VCaP (cell line): ENCODE data around the gene CNST.
"Not testable (repeated sequence)": the region's sequence is repeated elsewhere in the genome, so short reads cannot be mapped to it uniquely, and the experiment has no call there.

Experiments
- H3K27ac ChIP-seq: fragments of 450-650 bp; 2 replicates; pipeline ENCODE4 v1.5.1; 2017
- TF ChIP-seq, protein P1 (sequence below): fragments of 450-650 bp; conservative IDR thresholded peaks from 2 replicates; pipeline ENCODE4 v1.5.1; 2017; ENCODE audit warnings: mild to moderate bottlenecking, moderate library complexity

CNST gene

DNA sequence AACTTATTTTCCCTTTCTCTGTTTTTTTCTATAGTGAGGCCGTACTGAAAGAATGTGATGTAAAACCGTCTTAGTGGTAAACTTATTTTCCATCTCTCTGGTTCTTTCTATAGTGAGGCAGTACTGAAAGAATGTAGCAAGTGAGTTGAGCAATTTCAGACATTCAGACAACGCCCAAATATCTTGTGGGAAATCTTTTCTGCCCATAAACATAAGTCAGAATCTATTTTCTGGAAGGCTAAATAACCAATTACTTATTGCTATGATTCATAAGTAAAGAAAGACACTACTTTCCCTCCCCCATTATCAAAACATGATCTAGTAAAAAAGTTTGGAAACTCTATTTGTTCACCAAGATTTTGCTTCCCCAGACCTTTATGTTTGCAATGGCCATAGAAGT is 139.1 kb downstream of the CNST start:
- TF ChIP-seq, protein P1, sequence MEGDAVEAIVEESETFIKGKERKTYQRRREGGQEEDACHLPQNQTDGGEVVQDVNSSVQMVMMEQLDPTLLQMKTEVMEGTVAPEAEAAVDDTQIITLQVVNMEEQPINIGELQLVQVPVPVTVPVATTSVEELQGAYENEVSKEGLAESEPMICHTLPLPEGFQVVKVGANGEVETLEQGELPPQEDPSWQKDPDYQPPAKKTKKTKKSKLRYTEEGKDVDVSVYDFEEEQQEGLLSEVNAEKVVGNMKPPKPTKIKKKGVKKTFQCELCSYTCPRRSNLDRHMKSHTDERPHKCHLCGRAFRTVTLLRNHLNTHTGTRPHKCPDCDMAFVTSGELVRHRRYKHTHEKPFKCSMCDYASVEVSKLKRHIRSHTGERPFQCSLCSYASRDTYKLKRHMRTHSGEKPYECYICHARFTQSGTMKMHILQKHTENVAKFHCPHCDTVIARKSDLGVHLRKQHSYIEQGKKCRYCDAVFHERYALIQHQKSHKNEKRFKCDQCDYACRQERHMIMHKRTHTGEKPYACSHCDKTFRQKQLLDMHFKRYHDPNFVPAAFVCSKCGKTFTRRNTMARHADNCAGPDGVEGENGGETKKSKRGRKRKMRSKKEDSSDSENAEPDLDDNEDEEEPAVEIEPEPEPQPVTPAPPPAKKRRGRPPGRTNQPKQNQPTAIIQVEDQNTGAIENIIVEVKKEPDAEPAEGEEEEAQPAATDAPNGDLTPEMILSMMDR, result no peak
- no peak overlapping the region for H3K27ac ChIP-seq

DNA sequence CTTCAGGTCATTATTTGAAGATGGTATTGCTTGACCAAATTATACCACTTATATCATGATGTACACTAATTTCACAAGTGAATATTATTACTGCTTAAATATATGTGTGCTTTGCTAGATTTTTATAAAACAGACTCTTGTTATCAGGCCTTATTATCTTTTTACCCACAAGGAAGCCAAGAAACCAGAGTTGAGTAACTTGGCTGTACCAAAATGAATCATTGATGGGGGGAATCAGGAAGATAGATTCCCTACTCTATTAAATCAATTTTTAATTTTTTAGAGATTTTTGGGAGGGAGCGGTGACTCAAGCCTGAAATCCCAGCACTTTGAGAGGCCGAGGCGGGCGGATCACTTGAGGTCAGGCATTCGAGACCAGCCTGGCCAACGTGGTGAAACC is 141.9 kb downstream of the CNST start:
- H3K27ac ChIP-seq, result no peak overlapping the region
- TF ChIP-seq, protein P1, result no peak

DNA sequence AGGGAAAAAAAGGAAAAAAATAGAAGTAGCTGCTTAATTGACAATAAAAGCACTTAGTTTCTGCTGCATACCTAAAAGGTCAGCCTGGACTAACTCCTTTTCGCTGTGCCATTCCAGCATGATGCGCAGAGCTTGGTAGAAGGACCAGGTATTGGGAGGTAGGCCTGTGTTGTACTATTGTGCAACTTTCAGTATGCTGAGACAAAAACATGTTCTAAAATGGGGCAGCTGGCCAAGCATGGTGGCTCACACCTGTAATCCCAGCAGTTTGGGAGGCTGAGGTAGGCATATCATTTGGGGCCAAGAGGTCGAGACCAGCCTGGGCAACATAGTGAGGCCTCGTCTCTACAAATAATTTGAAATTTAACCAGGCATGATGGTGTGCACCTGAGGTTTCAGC is 142.9 kb downstream of the CNST start:
- TF ChIP-seq, protein P1, result no peak
- peak overlapping the region; percentile 20; the same call in 1 of the 2 replicates for H3K27ac ChIP-seq

DNA sequence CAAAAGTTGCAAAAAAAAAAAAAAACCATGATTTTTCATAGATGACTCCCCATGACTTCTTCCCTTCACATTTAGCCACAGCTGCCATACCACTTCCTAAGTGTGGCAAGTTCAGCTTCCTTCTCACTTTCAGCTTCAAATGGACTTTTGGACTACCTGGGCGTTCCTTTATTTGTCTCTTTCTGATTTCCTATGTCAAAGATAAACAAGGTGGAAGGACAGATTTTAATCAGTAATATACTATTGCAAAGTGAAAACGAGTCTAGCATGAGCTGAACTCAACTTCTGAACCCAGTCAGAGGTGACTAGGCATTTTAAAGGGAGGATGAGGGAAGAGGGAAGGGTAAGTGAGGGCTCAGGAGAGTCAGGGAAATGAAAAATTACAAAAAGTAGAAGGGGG is 143.6 kb downstream of the CNST start:
- peak overlapping the region; percentile 20; the same call in 1 of the 2 replicates for H3K27ac ChIP-seq
- TF ChIP-seq, protein P1, result no peak

DNA sequence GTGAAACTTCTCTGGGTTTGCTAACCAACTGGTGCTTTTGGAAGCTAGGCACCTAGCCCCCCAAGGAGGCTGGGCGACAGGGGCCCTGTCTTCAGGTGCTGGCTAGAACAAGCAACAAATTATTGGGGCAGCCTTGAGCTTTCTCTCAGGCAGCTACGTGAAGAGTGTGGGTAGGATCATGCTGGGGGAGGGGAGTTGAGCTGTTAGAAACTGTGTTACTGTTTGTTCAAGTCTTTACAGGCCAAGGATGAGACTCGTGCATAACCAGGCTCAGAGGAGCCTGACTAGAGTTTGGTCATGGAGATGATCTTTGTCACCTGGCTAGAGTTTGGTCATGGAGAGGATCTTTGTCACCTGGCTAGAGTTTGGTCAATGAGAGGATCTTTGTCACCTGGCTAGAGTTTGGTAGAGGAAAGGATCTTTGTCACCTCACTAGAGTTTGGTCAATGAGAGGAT is 145.3 kb downstream of the CNST start:
- H3K27ac ChIP-seq, result no peak overlapping the region
- TF ChIP-seq, protein P1, result no peak

DNA sequence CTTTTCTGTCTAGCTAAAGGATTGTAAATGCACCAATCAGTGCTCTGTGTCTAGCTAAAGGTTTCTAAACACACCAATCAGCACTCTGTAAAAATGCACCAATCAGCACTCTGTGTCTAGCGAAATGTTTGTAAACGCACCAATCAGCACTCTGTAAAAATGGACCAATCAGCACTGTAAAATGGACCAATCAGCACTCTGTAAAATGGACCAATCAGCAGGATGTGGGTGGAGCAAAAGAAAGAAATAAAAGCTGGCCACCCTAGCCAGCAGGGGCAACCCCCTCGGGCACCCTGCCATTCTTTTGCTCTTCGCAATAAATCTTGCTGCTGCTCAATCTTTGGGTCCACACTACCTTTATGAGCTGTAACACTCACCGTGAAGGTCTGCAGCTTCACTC is 146.2 kb downstream of the CNST start:
- H3K27ac ChIP-seq, result not testable (repeated sequence)
